NCI-H2196 treated with DMSO at 0.1 percent for 48 hours (cell line): ENCODE measurements around the gene CPZ.

ENCODE experiments used
- DNase-seq: peaks from one replicate; lab custom pipeline; 2025; ENCODE audit not compliant: unreplicated experiment; lab: John Stamatoyannopoulos, UW

Gene CPZ

GRCh38 chr4:8592366-8593263 lies at the start of gene CPZ:
Gene CPZ (plus strand): TSS chr4:8592765. CDS start chr4:8592834, 69 bp downstream.
- no peak for DNase-seq

GRCh38 chr4:8542776-8543525 lies 49.6 kb upstream of the CPZ start:
- no peak for DNase-seq

GRCh38 chr4:8543623-8544022 lies 48.9 kb upstream of the CPZ start:
- DNase-seq, result no peak

DNA sequence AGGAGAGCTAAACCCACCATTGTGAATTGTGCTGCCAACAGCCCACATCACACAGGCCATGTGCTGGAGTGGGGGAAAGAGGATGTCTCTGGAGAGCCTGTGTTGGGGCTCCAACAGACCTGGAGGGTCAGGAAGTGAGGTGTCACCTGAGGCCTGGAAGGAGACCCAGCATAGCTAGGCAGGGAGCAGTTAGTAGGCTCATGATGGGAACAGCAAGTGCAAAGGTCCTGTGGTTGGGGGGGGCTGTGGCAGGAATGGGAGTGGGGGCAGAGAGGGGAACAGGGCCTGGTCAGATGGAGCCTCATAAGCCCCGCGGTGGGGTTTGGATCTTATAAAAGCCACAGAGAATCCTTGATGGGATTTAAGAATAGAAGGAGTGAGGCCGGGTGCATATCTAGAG lies 48.3 kb upstream of the CPZ start:
- DNase-seq, result no peak

DNA sequence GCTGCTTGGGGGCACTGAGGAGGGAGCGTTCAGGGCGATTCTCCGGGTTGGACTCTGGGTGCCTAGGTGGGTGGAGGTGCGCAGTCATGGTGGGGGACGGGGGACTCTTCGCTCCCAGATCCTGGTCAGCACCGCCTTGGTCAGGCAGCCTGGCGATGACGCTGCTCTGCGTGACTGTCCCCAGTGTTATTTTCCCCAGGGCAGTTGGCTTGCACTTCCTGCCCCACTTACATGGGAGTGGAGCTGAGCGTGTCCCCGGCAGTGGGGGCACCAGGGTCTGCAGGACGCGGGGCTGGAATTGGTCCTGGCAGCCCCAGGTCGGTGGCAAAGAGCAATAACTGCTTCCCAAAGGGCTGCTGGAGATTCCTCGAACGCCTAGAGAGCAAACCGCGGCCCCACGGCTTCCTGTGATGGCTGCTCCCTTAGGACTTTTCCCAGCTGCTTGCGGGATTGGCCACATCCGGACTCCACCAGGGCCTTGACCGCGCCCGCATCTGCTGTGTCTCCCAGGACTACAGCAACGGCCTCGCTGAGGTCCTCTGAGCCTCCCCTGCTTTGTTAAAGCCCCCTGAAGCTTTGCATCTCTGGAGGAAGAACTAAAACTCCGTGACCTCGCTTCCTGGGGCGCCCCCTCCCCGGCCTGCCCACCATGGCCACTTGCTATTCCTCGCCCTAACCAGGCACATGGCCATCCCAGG lies 47.7 kb upstream of the CPZ start:
- DNase-seq, result no peak

DNA sequence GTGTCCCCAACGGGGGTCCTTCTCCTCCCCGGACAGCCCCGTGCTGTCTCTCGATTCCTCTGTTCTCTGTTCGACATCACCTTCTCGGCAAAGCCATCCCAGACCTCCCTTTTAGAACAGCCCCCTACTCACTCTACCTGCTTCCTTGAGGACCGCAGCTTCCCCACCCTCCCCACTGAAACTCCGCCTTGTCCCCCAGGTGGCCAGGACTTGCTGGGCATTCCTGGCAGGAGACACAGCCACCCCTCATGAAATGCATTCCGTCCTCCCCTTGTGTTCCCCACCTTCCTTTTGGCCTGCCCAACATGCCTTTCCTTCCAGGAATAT lies 47.2 kb upstream of the CPZ start:
- no peak for DNase-seq

- DNase-seq, result no peak
Observed at GRCh38 chr4:8546766-8547107, 45.8 kb upstream of the CPZ start.

- no peak for DNase-seq
Observed at GRCh38 chr4:8547108-8547911, 45.3 kb upstream of the CPZ start.

DNA sequence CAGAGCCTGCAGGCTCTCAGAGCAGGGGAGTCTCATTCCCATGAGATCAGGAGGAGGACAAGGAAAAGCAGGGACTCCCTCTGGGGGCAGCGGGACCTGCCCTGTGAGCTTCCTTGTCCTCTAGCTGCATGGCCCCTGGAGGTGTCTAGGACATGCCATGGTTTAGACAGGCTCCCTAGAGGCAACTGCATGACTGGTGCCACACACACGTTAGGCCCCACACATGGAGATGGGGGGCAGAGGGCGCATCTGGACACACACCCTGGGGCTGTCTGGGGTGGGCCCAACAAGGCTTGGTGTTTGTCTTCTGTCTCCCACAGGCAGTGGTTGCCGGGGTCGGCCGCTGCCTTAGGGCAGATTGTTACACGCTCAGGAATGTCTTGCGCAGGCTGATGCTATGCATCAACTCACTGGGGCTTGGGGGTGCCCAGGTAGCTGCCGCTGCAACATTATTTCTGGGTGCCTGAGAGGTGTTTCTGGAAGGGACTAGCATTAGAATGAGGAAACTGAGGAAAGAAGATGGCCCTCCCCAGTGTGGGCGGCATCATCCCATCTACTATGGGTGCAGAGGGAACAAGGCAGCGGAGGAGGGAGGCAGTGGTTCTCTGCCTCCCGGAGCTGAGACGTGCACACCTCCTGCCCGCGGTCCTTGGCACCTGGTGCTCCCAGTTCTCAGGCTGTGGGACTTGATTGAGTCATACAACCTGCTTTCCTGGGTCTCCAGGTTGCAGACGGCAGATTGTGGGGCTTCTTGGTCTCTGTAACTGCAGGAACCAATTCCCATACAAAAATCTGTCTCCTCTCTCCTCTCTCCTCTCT lies 44.4 kb upstream of the CPZ start:
- DNase-seq, result no peak

DNA sequence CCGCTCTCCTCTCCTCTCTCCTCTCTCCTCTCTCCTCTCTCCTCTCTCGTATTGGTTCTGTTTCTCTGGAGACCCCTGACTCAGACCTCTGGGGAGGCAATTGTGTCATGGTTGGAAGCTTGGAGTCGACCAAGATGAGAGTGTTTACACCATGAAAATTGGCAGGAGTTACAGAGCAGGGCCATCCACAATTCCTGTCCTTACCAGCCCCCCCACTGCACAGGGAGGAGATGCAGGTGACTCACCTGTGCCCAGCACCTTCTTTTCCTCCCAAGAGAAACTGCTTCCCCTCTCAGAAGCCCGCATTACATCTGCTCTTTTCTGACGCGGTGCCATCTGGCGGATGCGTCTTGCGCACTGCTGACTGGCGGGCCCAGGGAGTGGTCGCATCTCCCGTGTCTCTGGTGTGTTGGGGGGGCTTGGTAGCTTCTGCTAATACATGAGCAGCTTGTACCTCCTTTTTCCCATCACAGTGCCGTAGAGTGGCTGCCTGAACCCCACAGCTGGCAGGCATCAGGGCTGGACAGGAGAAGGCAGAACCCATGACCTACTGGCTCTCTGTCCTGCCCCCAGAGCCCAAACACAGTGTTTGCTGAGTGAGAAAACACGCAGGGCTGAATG lies 43.7 kb upstream of the CPZ start:
- no peak for DNase-seq

- DNase-seq, result no peak
Observed at GRCh38 chr4:8549352-8549931, 43.1 kb upstream of the CPZ start.

GRCh38 chr4:8550691-8551090 lies 41.9 kb upstream of the CPZ start:
- DNase-seq, result no peak

DNA sequence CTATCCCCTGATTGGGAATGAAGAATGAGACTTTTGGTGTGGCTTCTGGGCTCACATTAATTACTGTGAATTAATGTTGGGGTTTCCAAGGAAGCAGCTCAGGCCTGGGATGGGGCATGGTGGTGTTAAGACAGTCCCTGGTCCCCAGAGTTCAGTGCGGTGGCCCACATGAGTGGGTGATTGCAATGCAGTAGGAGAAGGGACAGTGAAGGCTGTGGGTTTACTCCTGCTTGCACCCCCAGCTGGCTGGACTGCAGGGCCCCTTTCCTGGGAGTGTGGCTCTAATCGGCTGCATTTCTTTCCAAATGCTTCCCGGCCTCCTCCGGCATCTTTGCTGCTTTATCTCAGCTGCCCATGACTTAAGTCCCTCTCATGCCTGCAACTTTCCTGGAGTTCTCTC lies 40.5 kb upstream of the CPZ start:
- no peak for DNase-seq

GRCh38 chr4:8552581-8553205 lies 39.9 kb upstream of the CPZ start:
- DNase-seq, result no peak

GRCh38 chr4:8553216-8553615 lies 39.3 kb upstream of the CPZ start:
- no peak for DNase-seq

GRCh38 chr4:8553991-8554405 lies 38.6 kb upstream of the CPZ start:
- DNase-seq, result no peak

- DNase-seq, result no peak
Observed at GRCh38 chr4:8554555-8555100, 37.9 kb upstream of the CPZ start.

GRCh38 chr4:8555716-8556115 lies 36.8 kb upstream of the CPZ start:
- DNase-seq, result no peak
